ENCODE data around the gene KRT40.

The KRT40 gene

DNA sequence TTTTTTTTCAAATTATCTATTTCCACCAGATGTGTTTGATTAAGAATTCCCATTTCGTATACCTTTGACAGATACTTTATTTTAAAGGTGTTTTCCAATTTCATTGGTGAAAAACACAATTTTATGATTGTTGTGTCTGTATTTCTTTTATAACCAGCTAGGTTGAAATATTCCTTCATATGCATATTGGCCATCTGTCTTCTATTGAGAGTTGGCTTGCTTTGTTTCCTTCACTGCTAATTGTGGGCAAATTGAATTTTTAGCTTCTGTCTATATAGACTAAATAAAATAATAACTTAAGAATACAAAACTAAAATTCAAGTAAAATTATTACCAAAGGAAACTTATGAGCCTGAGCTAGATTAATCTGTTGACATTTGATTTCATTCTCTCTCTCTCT lies 11.0 kb upstream of the KRT40 start:
- no peak for DNase-seq

DNA sequence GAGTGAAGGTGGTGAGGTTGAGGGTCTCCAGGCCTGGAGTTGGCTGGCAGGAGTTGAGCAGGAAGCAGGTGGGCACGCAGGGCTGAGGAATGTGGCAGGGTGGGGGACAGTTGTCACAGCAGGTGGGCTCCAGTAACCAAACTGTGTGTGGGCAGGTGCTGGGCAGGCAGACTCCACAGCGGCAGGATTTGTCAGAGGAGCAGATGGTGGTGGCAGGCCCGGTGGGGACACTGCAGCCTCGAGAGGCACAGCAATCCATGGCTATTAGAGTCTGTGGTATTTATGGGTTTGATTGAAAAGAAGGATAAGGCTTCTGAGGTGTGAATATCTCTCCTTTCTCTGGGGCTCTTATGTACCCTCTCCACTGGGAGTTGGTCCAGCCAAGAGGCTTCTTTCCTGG lies 9.7 kb upstream of the KRT40 start, which contains the start of gene KRTAP3-3:
Gene KRTAP3-3, minus strand, starts transcription at position 326 of the 400 bp plus-strand sequence. Its CDS starts 67 bp downstream, at position 259.
- DNase-seq = no peak

DNA sequence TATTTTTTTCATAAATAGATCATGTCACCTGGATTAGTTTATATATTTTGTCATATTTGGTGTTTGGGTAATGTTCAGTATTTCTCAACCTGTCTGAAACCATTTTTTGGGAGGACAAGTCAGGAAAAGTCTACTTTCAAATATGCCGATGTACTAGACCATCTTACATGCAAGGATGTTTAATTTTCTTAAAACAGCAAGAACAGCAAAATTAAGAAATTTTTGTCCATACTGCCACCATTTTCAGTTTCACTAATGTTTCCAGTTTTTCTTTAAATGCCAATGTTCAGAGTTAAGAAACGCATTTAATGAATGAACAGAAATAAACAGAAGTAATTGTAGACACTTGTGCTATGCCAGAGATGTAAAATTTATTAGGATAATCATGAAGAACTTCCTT lies 9.0 kb upstream of the KRT40 start:
- no peak for DNase-seq

DNA sequence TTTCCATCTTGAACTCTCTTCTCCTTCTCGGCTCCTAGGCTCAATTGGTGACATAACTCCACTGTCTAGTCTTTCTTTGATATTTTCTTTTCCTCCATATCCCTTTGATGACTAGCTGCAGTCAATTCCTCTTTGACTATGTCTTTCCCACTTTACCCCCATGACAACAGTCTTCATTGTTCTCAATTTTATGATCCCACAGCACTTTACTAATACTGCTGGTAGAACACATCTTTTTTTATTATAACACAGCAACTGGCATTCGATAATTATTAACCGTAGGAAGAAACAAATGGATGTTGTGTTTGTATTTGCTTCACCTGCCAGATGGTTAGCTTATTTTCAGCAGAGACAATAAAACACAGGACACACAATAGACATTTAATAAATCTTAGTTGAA lies 8.5 kb upstream of the KRT40 start:
- DNase-seq = no peak

DNA sequence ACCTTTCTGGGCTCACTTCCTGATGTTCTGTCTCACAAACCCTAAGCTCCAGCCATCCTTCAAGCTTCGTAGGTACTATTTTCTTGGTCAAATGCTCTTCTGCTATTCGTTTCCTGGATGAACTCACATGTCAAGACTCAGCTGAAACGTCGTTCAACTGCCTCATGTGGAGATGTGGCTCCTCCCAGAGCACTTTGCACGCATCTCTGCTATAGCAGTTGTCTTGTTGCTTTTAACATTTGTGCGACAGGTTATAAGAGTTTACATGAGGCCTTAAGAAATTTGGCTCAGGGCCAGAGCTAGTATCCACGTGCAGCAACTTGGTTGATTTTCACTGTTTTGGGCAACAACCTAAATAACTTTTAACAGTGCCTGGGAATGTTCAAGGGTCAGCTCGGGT lies 2.8 kb upstream of the KRT40 start:
- no peak for DNase-seq

DNA sequence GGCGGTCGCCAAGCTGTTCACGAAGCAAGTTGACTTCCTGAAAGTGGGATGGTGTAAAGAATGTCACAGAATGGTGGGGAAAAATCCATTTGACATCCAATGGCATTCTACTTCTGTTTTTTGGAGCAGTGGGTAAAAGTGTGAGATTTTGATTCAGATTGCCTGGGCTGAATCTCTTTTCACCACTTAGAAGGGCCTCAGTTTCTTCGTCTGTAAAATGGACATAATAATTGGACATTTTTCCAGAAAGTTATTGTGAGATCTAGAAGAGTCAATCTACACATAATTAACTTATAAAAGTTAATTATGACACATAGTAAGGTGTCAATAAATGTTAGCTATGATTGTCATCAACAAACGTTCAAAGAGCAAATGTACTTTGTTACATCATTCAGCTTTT lies 3.0 kb downstream of the KRT40 start:
- no peak for DNase-seq

DNA sequence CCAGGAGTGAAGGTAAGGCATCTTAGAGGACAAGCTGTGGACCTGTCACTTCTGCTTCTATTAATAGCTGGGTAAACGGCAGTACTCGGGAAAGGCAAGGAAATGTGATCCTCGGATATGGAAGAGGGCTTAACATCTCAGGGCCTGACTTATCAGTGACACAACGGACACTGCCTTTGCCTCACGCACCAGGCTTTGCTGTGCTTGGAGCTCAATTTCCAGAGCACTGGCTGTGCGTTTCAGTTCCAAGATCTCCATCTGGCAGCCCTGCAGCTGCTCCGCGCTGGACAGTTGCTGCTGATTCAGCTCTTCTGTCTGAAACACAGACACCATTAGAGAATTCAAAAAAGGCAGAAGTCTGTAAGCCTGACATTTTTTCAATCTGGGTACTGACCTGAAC lies 3.5 kb downstream of the KRT40 start:
- DNase-seq = no peak

DNA sequence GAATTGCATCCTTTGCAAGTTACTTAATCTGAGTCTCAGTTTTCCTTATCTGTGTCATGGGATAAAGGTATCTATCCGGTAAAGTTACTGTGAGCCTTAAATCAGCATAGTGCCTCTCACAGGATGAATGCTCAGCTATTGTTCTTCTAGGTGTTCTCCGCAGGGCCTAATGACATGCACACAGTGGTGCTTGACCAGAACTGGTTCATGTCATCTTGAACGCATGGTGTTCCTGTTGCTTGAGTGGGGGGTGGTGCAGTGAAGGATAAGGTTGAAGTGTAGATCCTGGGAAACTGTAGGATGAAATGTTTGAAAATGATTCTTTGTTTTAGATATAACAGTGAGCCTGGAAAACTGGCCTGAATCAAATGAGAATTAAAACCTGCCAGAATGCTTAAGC lies 4.0 kb downstream of the KRT40 start:
- DNase-seq = no peak

DNA sequence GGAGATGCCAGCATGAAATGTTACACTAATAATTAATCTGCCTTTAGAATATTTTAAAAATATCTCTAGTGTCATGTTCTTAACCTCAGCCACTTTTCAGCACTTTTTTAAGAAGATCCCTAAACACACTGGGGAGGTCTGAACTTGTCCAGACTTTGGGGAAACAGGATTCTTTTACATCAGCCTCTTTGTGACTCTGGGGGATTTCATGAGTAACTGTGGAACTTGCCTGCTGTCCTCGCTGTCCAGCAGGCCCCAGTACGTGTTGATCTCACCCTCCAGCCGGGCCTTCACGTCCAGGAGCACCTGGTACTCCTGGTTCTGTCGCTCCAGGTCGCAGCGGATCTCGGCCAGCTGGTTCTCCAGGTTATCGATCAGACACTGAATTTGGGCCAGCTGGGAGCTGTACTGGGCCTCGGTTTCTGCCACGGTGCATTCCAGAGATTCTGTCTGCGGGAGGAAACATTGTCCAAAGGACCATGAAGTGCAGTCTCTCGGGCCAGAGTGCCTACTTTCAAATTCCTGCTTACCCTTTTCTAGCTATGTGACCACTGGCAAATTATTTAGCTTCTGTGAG lies 5.5 kb downstream of the KRT40 start:
- no peak for DNase-seq

DNA sequence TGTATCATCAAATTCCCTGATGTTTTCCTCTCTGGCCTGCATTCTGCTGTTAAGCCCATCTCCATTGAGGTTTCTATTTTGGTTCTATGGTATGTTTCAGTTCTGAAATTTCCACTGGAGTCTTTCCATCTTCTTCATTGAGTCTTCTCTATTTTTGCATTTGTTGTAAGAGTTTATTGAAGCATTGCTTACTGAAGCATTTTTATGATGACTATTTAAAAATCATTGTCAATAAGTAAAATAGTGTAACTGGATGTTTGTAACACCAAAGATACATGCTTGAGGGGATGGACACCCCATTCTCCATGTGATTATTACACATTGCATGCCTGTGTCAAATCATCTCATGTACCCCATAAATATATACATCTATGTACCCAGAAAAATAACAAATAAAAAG lies 8.6 kb downstream of the KRT40 start:
- no peak for DNase-seq

DNA sequence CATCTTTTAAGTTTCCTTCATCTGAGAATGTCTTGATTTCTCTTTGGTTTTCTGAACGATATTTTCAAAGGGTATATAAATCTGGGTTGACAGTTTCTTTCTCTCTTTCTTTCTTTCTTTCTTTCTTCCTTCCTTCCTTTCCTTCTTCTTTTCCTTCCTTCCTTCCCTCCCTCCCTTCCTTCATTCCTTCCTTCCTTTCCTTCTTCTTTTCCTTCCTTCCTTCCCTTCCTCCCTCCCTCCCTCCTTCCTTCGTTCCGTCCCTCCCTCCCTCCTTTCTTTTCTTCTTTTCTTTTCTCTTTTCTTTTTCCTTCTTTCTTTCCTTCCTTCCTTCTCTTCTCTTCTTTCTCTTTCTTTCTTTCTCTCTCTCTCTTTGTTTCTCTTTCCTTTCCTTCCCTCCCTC lies 9.8 kb downstream of the KRT40 start:
- DNase-seq = no peak

DNA sequence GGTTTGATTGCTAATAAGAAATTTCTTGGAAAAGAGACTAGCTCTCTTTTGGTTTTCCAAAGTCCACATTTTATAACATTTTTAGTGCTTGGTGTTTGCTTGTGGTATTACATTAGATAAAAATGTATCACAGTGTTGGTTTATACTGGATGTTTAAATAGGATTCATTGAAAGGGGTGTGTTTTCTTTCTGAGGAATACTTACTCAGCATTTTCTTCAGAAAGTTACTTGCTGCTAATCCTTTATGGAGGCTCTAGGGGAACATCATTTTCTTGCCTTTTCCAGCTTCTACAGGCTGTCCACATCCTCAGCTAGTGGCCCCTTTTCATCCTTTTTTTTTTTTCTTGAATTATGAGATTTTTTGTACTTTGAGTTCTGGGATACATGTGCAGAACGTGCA lies 16.5 kb downstream of the KRT40 start:
- no peak for DNase-seq

DNA sequence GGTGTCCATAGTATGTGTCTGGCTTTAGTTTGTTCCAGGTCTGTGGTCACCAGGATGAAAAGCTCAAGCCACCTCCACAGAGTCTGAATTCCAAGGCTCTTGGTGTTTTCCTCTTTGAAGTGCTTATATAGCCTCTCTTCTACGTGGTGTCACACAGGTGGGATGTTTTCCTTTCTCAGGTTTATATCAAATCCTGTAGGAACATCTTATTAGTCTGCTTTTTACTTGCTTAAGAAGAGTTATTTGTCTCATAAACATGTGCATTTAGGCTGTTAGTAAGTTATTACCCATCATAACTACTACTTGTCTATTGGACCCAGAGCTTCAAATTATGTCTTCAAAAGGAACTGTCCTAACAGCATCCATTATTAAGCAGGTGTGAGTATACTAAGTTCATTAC lies 17.3 kb downstream of the KRT40 start, which contains the start of gene KRT39:
Gene KRT39, minus strand, starts transcription at position 101 of the 400 bp plus-strand sequence. Its CDS starts 92 bp downstream, at position 9.
- DNase-seq = no peak

DNA sequence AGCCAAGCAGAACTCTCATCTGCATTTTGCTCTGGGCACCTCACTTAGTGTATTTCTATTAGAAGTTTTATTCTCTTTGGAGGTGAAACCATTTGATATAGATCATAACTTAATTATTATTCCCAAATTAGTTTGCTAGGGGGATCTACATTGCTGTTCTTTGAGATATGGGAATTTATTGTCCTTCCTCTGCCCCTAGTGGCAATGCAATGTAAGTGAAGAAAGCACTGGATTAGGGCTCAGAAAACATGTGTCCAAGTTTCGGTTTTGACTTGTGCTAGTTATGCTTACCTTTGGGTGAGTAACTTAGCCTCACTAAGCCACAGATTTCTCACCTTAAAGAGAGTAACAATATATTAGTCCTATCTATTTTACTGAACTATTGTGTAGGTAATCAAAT lies 20.3 kb downstream of the KRT40 start:
- DNase-seq = no peak

DNA sequence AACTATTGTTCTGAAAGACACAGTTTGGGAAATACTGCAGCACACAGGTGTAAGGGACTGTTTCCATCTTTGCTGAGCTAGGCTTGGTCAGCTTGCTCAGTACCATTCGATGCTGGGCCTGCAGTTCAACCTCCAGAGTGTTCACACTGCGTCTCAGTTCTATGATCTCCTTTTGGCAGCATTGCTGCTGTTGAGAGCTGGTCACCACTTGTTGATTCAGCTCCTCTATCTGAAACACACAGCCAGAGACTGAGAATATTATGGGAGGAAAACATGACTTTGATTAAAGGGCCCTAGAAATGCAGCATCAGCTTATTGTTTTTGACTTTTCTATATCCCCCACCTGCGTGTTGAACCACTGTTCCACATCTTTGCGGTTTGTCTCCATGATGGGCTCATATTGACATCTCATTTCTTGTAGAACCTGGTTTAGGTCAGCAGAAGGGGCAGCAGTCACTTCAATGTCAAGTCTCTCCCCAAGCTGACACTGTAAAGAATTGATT lies 22.0 kb downstream of the KRT40 start:
- DNase-seq = no peak

DNA sequence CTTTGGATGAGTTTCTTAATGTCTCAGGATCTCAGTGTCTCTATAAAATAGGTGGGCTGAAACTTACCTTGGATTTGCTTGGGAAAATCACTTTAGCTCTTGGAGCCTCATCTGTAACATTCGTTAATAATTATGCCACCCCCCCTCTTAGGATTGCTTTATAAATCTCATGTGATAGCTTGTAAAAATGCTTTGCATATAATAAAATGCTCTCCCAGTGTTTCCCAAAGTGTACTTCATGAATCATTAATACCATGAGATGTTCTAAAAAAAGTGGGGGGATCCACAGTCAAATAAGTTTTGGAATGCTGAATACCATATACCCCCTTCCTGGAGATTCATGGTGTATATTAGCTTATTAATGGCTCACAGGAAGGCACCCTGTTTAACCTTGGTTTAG lies 22.5 kb downstream of the KRT40 start:
- DNase-seq = no peak

DNA sequence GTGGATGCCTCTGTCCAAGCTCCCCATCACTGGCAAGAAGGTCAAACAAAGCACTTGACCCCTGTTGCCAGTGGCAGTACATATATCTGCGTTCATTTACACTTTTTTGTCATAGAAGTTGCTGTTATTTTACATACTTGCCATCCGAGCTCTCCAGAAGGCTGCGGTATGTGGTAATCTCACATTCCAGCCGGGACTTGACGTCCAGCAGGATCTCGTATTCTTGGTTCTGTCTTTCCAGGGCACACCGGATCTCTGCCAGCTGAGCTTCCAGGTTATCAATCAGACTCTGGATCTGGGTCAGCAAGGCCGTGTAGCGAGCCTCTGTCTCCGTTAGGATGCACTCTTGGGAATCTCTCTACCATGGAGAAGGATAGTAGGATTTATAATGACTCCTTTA lies 24.0 kb downstream of the KRT40 start:
- DNase-seq = no peak

DNA sequence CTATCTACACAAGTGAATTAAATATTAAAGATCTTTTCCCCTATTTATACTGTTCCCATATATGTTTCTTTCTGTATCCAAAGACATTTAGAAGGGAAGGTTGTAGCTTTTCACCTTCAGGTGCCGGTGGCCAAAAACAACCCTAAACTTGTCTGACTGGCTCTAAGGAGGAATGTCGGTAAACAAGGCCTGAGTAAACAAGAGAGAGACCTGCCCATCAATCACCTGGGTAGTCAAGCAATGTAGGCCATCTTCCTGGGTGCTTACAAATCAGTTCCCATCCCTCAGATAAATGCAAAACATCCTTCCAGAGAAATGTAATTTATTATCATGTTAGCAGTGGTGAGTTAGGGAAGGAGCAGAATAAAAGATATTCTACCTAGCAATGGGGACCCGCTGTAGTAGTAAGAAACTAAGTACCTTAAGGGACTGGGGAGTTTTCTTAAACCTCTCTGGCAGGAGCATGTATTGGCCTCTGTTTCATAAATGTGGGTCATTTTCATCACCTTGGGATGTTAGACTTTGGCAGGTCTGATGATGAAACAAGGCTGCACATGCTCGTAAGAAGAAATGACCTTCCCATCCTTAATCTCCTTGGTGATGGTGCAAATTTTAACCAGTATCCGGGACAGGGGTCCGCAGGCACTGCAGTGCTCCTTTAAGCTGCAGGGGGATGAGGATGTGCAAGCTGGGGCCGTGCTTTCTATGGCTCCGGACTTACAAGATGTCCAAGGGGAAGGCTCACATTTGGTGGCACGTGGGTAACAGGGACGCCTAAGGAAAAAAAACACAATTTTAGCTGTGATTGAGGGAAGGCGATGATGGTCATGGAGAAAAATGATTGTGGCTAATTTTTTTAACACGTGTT lies 25.8 kb downstream of the KRT40 start:
- DNase-seq = no peak

DNA sequence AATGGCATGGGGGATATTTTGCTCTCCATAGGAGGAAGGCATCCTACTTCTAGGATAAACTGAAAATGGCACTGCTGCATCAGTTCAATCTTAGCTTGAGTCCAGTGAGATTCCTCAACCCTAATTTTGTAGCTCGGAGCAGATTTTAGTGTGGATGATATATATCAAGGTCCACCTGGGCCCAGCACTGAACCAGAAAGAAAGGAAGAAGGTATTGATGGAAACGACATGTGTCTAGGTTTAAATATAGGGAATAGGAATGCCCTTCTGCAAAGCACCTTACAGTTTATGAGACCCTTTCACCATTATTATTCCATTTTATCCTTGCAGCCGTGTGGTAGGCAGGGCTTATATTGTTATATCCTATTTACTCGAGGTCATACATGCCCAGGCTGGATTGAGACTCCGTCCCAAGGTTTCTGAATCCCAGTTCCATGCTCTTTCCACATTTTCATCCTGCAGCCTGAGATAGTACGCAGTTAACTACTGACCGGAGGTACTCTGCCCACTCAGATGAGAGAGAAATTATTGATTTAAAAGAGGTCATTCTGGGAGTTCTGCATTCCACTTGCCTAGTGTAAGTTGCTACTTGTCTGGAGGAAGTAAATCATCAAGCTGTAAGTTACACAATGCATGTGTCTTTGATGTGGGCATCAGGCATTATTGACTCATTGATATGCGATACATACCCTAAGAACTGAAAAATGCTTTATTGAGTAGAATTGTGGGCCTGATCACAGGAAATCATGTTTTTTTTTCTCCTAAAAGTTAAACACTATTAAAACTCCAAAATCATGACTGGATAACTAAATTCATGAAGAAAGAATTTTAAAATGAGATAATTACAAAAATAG lies 27.5 kb downstream of the KRT40 start:
- DNase-seq = no peak

DNA sequence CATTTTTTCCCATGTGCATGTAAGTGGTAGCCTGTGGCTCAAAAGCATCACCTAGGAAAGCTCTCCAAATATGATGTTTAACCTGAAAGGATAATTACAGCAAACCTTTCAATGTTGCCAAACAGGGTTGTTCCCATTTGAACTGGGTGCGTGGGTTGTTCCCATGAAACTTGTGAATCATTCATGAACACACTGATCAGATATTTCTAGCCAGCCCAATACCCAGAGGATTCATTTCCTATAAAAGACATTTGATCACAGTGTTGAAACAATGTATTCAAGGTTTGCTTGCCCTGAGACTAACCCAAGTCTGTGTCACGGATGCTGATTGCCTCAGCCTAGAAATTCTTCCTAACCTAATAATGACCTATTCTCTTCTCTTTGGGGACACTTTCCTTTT lies 30.2 kb downstream of the KRT40 start:
- no peak for DNase-seq

DNA sequence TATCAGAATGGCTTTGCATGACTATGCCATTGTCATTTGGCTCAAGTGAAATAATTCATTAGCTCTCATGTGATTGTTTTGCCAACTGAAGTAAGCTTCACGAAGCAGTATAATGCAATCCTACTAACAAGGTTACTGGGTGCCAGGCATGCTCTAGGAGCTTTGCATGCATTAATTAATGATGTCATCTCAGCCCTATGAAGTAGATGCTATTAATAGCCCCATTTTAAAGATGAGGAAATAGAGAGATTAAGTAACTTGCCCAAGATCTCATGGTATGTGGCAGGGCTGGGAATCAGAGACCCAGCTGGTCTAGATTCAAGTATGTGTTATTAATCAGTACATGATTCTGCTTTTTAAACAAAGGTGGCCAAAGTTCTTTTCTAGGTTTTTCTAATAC lies 31.5 kb downstream of the KRT40 start:
- no peak for DNase-seq

DNA sequence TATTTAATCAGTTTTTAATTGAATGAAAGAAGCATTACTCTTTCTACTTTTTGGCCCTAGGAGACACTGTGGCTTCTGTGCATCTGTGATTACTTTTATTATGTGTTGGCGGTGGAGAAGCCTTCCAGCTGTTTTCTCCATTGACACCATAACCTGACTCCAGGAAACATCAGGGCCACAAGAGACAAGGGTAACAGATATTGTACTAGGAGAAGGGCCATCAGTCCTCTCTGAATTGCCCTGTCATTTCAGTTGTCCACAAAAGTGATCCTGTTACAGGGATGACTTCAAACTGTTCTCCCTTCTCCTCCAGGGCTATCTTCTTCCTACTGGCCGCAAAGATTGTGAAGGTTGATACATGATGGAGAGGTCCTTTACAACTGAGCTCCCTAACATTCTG lies 32.0 kb downstream of the KRT40 start:
- DNase-seq = no peak

DNA sequence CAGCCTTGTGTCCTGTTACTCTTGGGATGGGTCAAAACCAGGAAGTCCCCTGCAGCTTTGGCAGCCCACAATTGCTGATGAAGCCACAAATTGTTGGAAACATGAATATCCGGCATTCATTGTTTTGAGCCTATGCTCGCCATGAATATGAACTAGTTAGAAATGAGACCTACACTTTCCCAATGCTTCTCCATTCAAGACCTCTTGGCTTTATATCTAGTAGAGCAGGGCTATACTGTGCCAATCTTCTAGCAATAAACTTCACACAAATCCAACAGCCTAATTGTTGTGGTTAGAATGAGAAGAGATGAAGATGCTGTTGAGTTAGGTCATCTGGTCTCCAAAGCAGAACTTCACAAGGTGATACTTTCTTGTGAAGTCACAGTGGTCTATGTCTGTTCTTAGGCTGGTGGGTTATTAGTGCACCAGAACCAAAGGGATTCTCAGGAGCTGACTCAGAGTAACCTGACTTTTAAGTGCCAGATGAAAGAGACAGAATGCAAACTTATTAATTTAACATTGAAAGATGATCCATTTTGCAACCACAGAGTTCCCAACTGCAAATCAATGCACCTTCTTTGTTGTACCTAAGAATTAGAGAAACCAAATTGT lies 33.0 kb downstream of the KRT40 start:
- DNase-seq = no peak

Measured in NCI-H2107 (cell line).